ENCODE data around the gene IGSF22. TPM values are rescaled to one million over a fixed set of nuclear protein-coding genes. Genes with fewer than 3 reads are reported as not detected.

IGSF22 gene
- polyA plus RNA-seq, 1 donor from 2014 or later, result 0.68 TPM

- Histone ChIP-seq H2AFZ (ENCODE audit: low read depth, low read length) (no peak overlapping the region), H3K36me3 (ENCODE audit: insufficient read depth, low read length) (no peaks in the 10 kb centered on the region), H3K9ac (ENCODE audit: low read length) (no peak overlapping the region), H3K27me3 (ENCODE audit: insufficient read depth, low read depth, low read length) (peaks cover 9% of the 10 kb centered on the region), H3K9me3 (ENCODE audit: low read length) (no peaks in the 10 kb centered on the region), H4K20me1 (ENCODE audit: insufficient read depth) (no peaks in the 10 kb centered on the region), H3F3A (ENCODE audit: insufficient read depth, low read length, poor library complexity, severe bottlenecking) (no peaks in the 10 kb centered on the region), H3K79me2 (replicated peaks; ENCODE audit: insufficient read depth, low read length) (no peaks in the 10 kb centered on the region), H3K4me2 (ENCODE audit: low read length) (no peak overlapping the region), H3K27ac (ENCODE audit: low read length) (no peak overlapping the region), H3K4me3 (ENCODE audit: low read length) (no peak overlapping the region), H3K9me2 (ENCODE audit: insufficient read depth, low read length) (no peaks in the 10 kb centered on the region)
- peak; percentile 60 for TF ChIP-seq MXI1 (conservative IDR thresholded peaks at IDR 0.05; ENCODE audit: poor library complexity, severe bottlenecking)
- TF ChIP-seq EZH2 (IDR thresholded peaks at IDR 0.05; ENCODE audit: borderline replicate concordance, insufficient read depth, low read length, poor library complexity, severe bottlenecking), result no peak
- no peak for TF ChIP-seq POLR2AphosphoS5 (IDR thresholded peaks at IDR 0.05)
- no peak for TF ChIP-seq TAF1 (IDR thresholded peaks at IDR 0.05; ENCODE audit: low read depth)
- no peak for TF ChIP-seq RAD21 (conservative IDR thresholded peaks at IDR 0.05)
- no peak for TF ChIP-seq EP300 (conservative IDR thresholded peaks at IDR 0.05; ENCODE audit: poor library complexity, severe bottlenecking)
- no peak for TF ChIP-seq REST (IDR thresholded peaks at IDR 0.05; ENCODE audit: borderline replicate concordance)
- no peak for TF ChIP-seq CTCF (IDR thresholded peaks at IDR 0.05; ENCODE audit: poor library complexity, severe bottlenecking)
Observed at GRCh38 chr11:18723991-18724390, 2.0 kb downstream of the IGSF22 start.

- Histone ChIP-seq H3K4me2 (ENCODE audit: low read length) (no peak overlapping the region), H3K27ac (ENCODE audit: low read length) (no peak overlapping the region)
Observed at GRCh38 chr11:18722293-18722637, 3.7 kb downstream of the IGSF22 start.

More at GRCh38 chr11:18722293-18722637, 3.7 kb downstream of the IGSF22 start:
- no peaks in the 10 kb centered on the region for H4K20me1 ChIP-seq (ENCODE audit: insufficient read depth)
- H3F3A ChIP-seq (ENCODE audit: insufficient read depth, low read length, poor library complexity, severe bottlenecking), result no peaks in the 10 kb centered on the region
- H3K27me3 ChIP-seq (ENCODE audit: insufficient read depth, low read depth, low read length), result peaks cover 9% of the 10 kb centered on the region
- H3K9ac ChIP-seq (ENCODE audit: low read length), result no peak overlapping the region
- H3K9me3 ChIP-seq (ENCODE audit: low read length), result no peaks in the 10 kb centered on the region
- no peak for TF ChIP-seq REST (IDR thresholded peaks at IDR 0.05; ENCODE audit: borderline replicate concordance)
- TF ChIP-seq EZH2 (IDR thresholded peaks at IDR 0.05; ENCODE audit: borderline replicate concordance, insufficient read depth, low read length, poor library complexity, severe bottlenecking), result no peak
- TF ChIP-seq SMC3 (conservative IDR thresholded peaks at IDR 0.05; ENCODE audit: poor library complexity), result no peak
- no peak for TF ChIP-seq EP300 (conservative IDR thresholded peaks at IDR 0.05; ENCODE audit: poor library complexity, severe bottlenecking)
- TF ChIP-seq CTCF (IDR thresholded peaks at IDR 0.05; ENCODE audit: poor library complexity, severe bottlenecking), result no peak
- TF ChIP-seq MXI1 (conservative IDR thresholded peaks at IDR 0.05; ENCODE audit: poor library complexity, severe bottlenecking), result no peak
- TF ChIP-seq POLR2AphosphoS5 (IDR thresholded peaks at IDR 0.05), result no peak
- TF ChIP-seq TAF1 (IDR thresholded peaks at IDR 0.05; ENCODE audit: low read depth), result no peak
- no peak for TF ChIP-seq RAD21 (conservative IDR thresholded peaks at IDR 0.05)
- no peak overlapping the region for H2AFZ ChIP-seq (ENCODE audit: low read depth, low read length)
- peak overlapping the region; percentile 66 for H3K4me3 ChIP-seq (ENCODE audit: low read length)
- H3K36me3 ChIP-seq (ENCODE audit: insufficient read depth, low read length), result no peaks in the 10 kb centered on the region
- no peaks in the 10 kb centered on the region for H3K9me2 ChIP-seq (ENCODE audit: insufficient read depth, low read length)
- no peaks in the 10 kb centered on the region for H3K79me2 ChIP-seq (replicated peaks; ENCODE audit: insufficient read depth, low read length)
